ENCODE results near the gene TTLL7.

Gene TTLL7

DNA sequence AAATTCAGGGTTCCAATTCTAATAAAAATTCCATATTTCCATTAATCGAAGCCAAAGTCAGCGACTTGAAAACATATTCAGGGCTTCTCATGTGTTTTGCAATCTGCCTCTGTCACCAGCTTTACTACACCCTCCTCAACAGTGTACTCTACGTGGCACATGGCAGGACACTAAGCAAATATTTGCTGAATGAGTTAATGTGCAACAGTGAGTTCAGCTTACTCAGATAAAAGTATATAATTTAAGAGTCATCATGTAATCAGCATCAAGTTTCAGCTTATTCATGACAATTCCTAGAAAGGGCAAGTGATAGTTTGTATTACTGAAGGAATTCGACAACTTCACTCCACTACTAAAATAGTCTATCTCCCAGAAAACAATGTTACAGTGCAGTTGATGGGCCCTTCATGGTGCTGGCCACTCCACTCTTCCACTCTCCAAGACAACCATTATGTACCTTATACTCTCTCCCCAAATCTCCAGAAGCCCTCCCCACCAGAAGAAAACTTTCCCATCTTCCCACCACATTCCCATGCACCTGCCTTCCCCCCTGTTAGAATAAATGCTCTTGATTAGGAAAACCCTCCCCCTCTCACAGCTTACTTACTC, 97.3 kb downstream of the TTLL7 start:
- TF ChIP-seq EZH2 (IDR thresholded peaks at IDR 0.05; ENCODE audit: borderline replicate concordance, low read length) (no peak), CTCF (IDR thresholded peaks at IDR 0.05; ENCODE audit: low read length) (no peak)
- H3K9ac ChIP-seq (ENCODE audit: low read length), result no peak overlapping the region
- H3K4me3 ChIP-seq (ENCODE audit: low read depth, low read length, poor library complexity, severe bottlenecking), result no peak overlapping the region
- no peak overlapping the region for H3K27ac ChIP-seq (ENCODE audit: low read depth, low read length, poor library complexity, severe bottlenecking)
- H3K36me3 ChIP-seq (ENCODE audit: insufficient read depth, low read length), result no peaks in the 10 kb centered on the region
- H3K27me3 ChIP-seq (ENCODE audit: insufficient read depth, low read length), result no peaks in the 10 kb centered on the region
- H2AFZ ChIP-seq (ENCODE audit: low read length), result no peak overlapping the region
- no peak overlapping the region for H3K4me2 ChIP-seq (ENCODE audit: low read length)
- no peaks in the 10 kb centered on the region for H3K9me2 ChIP-seq (ENCODE audit: low read depth, low read length)
- H3K9me3 ChIP-seq (ENCODE audit: low read length), result no peaks in the 10 kb centered on the region
- no peaks in the 10 kb centered on the region for H3F3A ChIP-seq (ENCODE audit: insufficient read depth, low read length)
- no peaks in the 10 kb centered on the region for H3K79me2 ChIP-seq (ENCODE audit: insufficient read depth, low read length)
- H3K4me1 ChIP-seq (ENCODE audit: insufficient read depth, low read length, severe bottlenecking), result no peaks in the 10 kb centered on the region
- no peaks in the 10 kb centered on the region for H4K20me1 ChIP-seq (ENCODE audit: insufficient read depth, low read length)

GRCh38 chr1:83900524-83900923, 98.4 kb downstream of the TTLL7 start:
- Histone ChIP-seq H3K79me2 (ENCODE audit: insufficient read depth, low read length) (no peaks in the 10 kb centered on the region), H3K4me2 (ENCODE audit: low read length) (no peak overlapping the region), H3K4me1 (ENCODE audit: insufficient read depth, low read length, severe bottlenecking) (no peaks in the 10 kb centered on the region), H3K4me3 (ENCODE audit: low read depth, low read length, poor library complexity, severe bottlenecking) (no peak overlapping the region), H4K20me1 (ENCODE audit: insufficient read depth, low read length) (no peaks in the 10 kb centered on the region), H3F3A (ENCODE audit: insufficient read depth, low read length) (no peaks in the 10 kb centered on the region), H3K27ac (ENCODE audit: low read depth, low read length, poor library complexity, severe bottlenecking) (no peak overlapping the region), H3K9ac (ENCODE audit: low read length) (no peak overlapping the region), H2AFZ (ENCODE audit: low read length) (no peak overlapping the region), H3K27me3 (ENCODE audit: insufficient read depth, low read length) (no peaks in the 10 kb centered on the region), H3K36me3 (ENCODE audit: insufficient read depth, low read length) (no peaks in the 10 kb centered on the region), H3K9me3 (ENCODE audit: low read length) (no peaks in the 10 kb centered on the region), H3K9me2 (ENCODE audit: low read depth, low read length) (no peaks in the 10 kb centered on the region)
- TF ChIP-seq EZH2 (IDR thresholded peaks at IDR 0.05; ENCODE audit: borderline replicate concordance, low read length) (no peak), CTCF (IDR thresholded peaks at IDR 0.05; ENCODE audit: low read length) (no peak)

- Histone ChIP-seq H2AFZ (ENCODE audit: low read length) (no peak overlapping the region), H3F3A (ENCODE audit: insufficient read depth, low read length) (no peaks in the 10 kb centered on the region), H3K4me2 (ENCODE audit: low read length) (no peak overlapping the region), H3K4me1 (ENCODE audit: insufficient read depth, low read length, severe bottlenecking) (no peaks in the 10 kb centered on the region), H3K9ac (ENCODE audit: low read length) (no peak overlapping the region), H3K4me3 (ENCODE audit: low read depth, low read length, poor library complexity, severe bottlenecking) (no peak overlapping the region), H3K9me2 (ENCODE audit: low read depth, low read length) (no peaks in the 10 kb centered on the region), H3K36me3 (ENCODE audit: insufficient read depth, low read length) (no peaks in the 10 kb centered on the region), H4K20me1 (ENCODE audit: insufficient read depth, low read length) (no peaks in the 10 kb centered on the region), H3K9me3 (ENCODE audit: low read length) (no peaks in the 10 kb centered on the region), H3K79me2 (ENCODE audit: insufficient read depth, low read length) (no peaks in the 10 kb centered on the region), H3K27ac (ENCODE audit: low read depth, low read length, poor library complexity, severe bottlenecking) (no peak overlapping the region), H3K27me3 (ENCODE audit: insufficient read depth, low read length) (no peaks in the 10 kb centered on the region)
- no peak for TF ChIP-seq CTCF (IDR thresholded peaks at IDR 0.05; ENCODE audit: low read length)
- TF ChIP-seq EZH2 (IDR thresholded peaks at IDR 0.05; ENCODE audit: borderline replicate concordance, low read length), result no peak
Measured at GRCh38 chr1:83897516-83897915, 101.4 kb downstream of the TTLL7 start.
